Astrocyte of the cerebellum (primary cell): Measurements from ENCODE around the gene CKAP5.

Source experiments
- DNase-seq: peaks from one replicate; pipeline ENCODE4 v3.0.0-alpha.2; 2011; ENCODE audit warnings: low read depth
- H3K4me3 ChIP-seq: 2 replicates; pipeline ENCODE4 v1.5.1; 2011; ENCODE audit warnings: mild to moderate bottlenecking, low read depth, low read length, moderate library complexity
- in situ Hi-C: cut with HindIII; loops from 2 replicates; pipeline ENCODE4 v1.10.0; 2017; ENCODE audit warnings: low sequenced_read_pairs
- TF ChIP-seq, protein P1 (sequence below): IDR thresholded peaks from 2 replicates; pipeline ENCODE4 v1.5.1; 2012; ENCODE audit warnings: low read length, low read depth, moderate library complexity, mild to moderate bottlenecking; ENCODE audit errors: missing control alignments

Gene CKAP5

DNA sequence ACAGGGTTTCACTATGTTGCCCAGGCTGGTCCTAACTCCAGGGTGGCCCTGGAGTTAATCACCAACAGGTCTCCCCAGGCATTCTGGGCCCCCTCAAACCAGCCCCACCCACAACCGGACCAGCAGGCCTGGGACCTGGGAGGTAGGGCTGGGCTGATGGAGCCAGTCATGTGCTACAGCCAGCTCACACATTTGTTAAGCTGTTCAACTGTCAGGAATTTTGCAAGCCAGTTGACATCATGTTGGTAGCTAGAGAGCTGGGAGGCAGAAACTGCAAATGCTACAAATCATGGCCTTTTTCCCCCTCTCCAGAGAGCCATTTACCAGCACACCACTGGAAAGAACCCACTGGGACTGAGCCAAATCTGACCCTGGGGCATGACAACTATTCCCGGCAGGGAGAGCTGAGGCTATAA lies 152.5 kb downstream of the CKAP5 start:
- no peak overlapping the region for H3K4me3 ChIP-seq
- TF ChIP-seq, protein P1, sequence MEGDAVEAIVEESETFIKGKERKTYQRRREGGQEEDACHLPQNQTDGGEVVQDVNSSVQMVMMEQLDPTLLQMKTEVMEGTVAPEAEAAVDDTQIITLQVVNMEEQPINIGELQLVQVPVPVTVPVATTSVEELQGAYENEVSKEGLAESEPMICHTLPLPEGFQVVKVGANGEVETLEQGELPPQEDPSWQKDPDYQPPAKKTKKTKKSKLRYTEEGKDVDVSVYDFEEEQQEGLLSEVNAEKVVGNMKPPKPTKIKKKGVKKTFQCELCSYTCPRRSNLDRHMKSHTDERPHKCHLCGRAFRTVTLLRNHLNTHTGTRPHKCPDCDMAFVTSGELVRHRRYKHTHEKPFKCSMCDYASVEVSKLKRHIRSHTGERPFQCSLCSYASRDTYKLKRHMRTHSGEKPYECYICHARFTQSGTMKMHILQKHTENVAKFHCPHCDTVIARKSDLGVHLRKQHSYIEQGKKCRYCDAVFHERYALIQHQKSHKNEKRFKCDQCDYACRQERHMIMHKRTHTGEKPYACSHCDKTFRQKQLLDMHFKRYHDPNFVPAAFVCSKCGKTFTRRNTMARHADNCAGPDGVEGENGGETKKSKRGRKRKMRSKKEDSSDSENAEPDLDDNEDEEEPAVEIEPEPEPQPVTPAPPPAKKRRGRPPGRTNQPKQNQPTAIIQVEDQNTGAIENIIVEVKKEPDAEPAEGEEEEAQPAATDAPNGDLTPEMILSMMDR = no peak
- DNase-seq = no peak
- in situ Hi-C loops = no loop called here
